H1 (cell line): ENCODE results near the gene RASSF5. TPM values are rescaled to one million over a fixed set of nuclear protein-coding genes. Genes with fewer than 3 reads are reported as not detected.

Experiments
- CTCF ChIA-PET: fragments of 300-600 bp; sonication (Branson Sonifier 250); formaldehyde crosslinking; loops from one replicate; lab custom pipeline; 2021; ENCODE audit not compliant: partially characterized antibody; lab: Charles Lee
- POLR2A ChIA-PET: fragments of 300-600 bp; sonication (Branson Sonifier 250); formaldehyde crosslinking; loops from one replicate; lab custom pipeline; 2021; ENCODE audit warnings: inconsistent platforms; ENCODE audit not compliant: partially characterized antibody; lab: Charles Lee
- DNase-seq, 2 experiments: peaks; one replicate each; pipeline versions ENCODE4 v3.0.0 to v3.0.0-alpha.2; 2010 to 2022; ENCODE audit warnings: low spot score in 2 of 2, low read depth in 1 of 2, mixed read lengths in 1 of 2
- FAIRE-seq: peaks from 2 replicates; lab custom pipeline; 2011; peaks lifted over from hg19 to GRCh38; lab: Jason Lieb, UNC
- H2AFZ ChIP-seq: 2 replicates; pipeline ENCODE4 v1.8.1; 2012; ENCODE audit warnings: low read length, inconsistent platforms
- H2AK5ac ChIP-seq: 2 replicates; pipeline ENCODE4 v1.6.1; 2013; ENCODE audit warnings: low read depth, low read length
- H2BK120ac ChIP-seq: replicated peaks from 2 replicates; pipeline ENCODE3; 2013; ENCODE audit warnings: low read depth, low read length, inconsistent platforms
- H2BK12ac ChIP-seq: 2 replicates; pipeline ENCODE4 v1.6.1; 2013; ENCODE audit warnings: low read depth, low read length
- H2BK15ac ChIP-seq: 2 replicates; pipeline ENCODE4 v1.6.1; 2013; ENCODE audit warnings: low read length
- H2BK20ac ChIP-seq: 2 replicates; pipeline ENCODE4 v1.6.1; 2013; ENCODE audit warnings: low read length
- H2BK5ac ChIP-seq: 2 replicates; pipeline ENCODE4 v1.6.1; 2013; ENCODE audit warnings: low read depth, low read length
- H3K14ac ChIP-seq: 2 replicates; pipeline ENCODE4 v1.6.1; 2013; ENCODE audit warnings: inconsistent platforms; ENCODE audit not compliant: insufficient read length
- H3K18ac ChIP-seq: 2 replicates; pipeline ENCODE4 v1.6.1; 2013; ENCODE audit warnings: low read length; ENCODE audit errors: extremely low read depth
- H3K23ac ChIP-seq: 2 replicates; pipeline ENCODE4 v1.6.1; 2013; ENCODE audit warnings: inconsistent platforms; ENCODE audit not compliant: insufficient read length
- H3K23me2 ChIP-seq: 2 replicates; pipeline ENCODE4 v1.6.1; 2013; ENCODE audit warnings: low read depth, low read length
- H3K27ac ChIP-seq: 2 replicates; pipeline ENCODE4 v1.6.1; 2011; ENCODE audit warnings: low read depth, low read length, inconsistent platforms
- H3K27me3 ChIP-seq, 4 experiments: replicated peaks in 1 of 4; 1 replicate in 1 of 4; 2 replicates in 3 of 4; pipeline versions ENCODE4 v1.6.1 to v1.8.1; 2011 to 2013; ENCODE audit warnings: low read length in 3 of 4, mild to moderate bottlenecking in 3 of 4, inconsistent platforms in 2 of 4, mixed read lengths in 2 of 4, moderate library complexity in 1 of 4; ENCODE audit not compliant: control insufficient read depth in 3 of 4, insufficient read depth in 3 of 4; ENCODE audit errors: extremely low read depth in 1 of 4
- H3K36me3 ChIP-seq, 4 experiments: 2 replicates each; pipeline versions ENCODE4 v1.6.1 to v1.8.1; 2011 to 2013; ENCODE audit warnings: mild to moderate bottlenecking in 4 of 4, low read length in 3 of 4, moderate library complexity in 2 of 4, control low read depth in 1 of 4, inconsistent platforms in 1 of 4; ENCODE audit not compliant: insufficient read depth in 4 of 4, control insufficient read depth in 2 of 4
- H3K4ac ChIP-seq: replicated peaks from 2 replicates; pipeline ENCODE3; 2013; ENCODE audit warnings: low read length, low read depth, mixed read lengths, inconsistent platforms; ENCODE audit not compliant: insufficient read length
- H3K4me1 ChIP-seq, 4 experiments: replicated peaks in 1 of 4; 1 replicate in 1 of 4; 2 replicates in 3 of 4; pipeline versions ENCODE4 v1.6.1 to v1.8.1; 2011 to 2013; ENCODE audit warnings: low read length in 3 of 4, inconsistent platforms in 2 of 4, mixed read lengths in 1 of 4; ENCODE audit not compliant: insufficient read depth in 4 of 4, control insufficient read depth in 3 of 4
- H3K4me2 ChIP-seq, 2 experiments: 2 replicates each; pipeline versions ENCODE4 v1.6.1 to v1.8.1; 2011 to 2013; ENCODE audit warnings: low read depth in 2 of 2, low read length in 2 of 2, control low read depth in 1 of 2, inconsistent platforms in 1 of 2, mild to moderate bottlenecking in 1 of 2; ENCODE audit not compliant: insufficient read depth in 1 of 2
- H3K4me3 ChIP-seq, 4 experiments: fragments of 200-600, 300-600 bp in 1 of 4; sonication (generic), shearing (Covaris generic), sonication (Bioruptor Twin) in 1 of 4; 2 replicates each; pipeline versions ENCODE4 v1.5.1 to v1.8.1; 2011 to 2016; ENCODE audit warnings: low read length in 4 of 4, low read depth in 3 of 4, control low read depth in 2 of 4, inconsistent platforms in 2 of 4, mild to moderate bottlenecking in 2 of 4, mixed read lengths in 1 of 4, moderate library complexity in 1 of 4; ENCODE audit not compliant: insufficient read depth in 2 of 4; ENCODE audit errors: extremely low read depth in 1 of 4
- H3K56ac ChIP-seq: replicated peaks from 2 replicates; pipeline ENCODE3; 2013; ENCODE audit warnings: low read depth, mild to moderate bottlenecking, mixed read lengths, low read length, inconsistent platforms; ENCODE audit not compliant: insufficient read length
- H3K79me1 ChIP-seq: 2 replicates; pipeline ENCODE4 v1.6.1; 2013; ENCODE audit warnings: low read depth, low read length, control low read depth
- H3K79me2 ChIP-seq, 2 experiments: 2 replicates each; pipeline versions ENCODE4 v1.6.1 to v1.8.1; 2012 to 2013; ENCODE audit warnings: low read length in 2 of 2, mild to moderate bottlenecking in 2 of 2, inconsistent platforms in 1 of 2; ENCODE audit not compliant: insufficient read depth in 2 of 2, control insufficient read depth in 1 of 2
- H3K9ac ChIP-seq, 4 experiments: replicated peaks in 1 of 4; 1 replicate in 1 of 4; 2 replicates in 3 of 4; pipeline versions ENCODE4 v1.6.1 to v1.8.1; 2011 to 2013; ENCODE audit warnings: low read depth in 3 of 4, low read length in 3 of 4, control low read depth in 2 of 4, mild to moderate bottlenecking in 2 of 4, moderate library complexity in 2 of 4, inconsistent platforms in 1 of 4; ENCODE audit errors: extremely low read depth in 1 of 4
- H3K9me3 ChIP-seq, 2 experiments: 2 replicates each; pipeline versions ENCODE4 v1.6.1 to v1.8.1; 2012 to 2013; ENCODE audit warnings: mild to moderate bottlenecking in 2 of 2, moderate library complexity in 2 of 2, control low read depth in 1 of 2, inconsistent platforms in 1 of 2, low read depth in 1 of 2, low read length in 1 of 2, mixed read lengths in 1 of 2; ENCODE audit not compliant: insufficient read depth in 2 of 2
- H4K20me1 ChIP-seq, 2 experiments: replicated peaks in 1 of 2; 2 replicates each; pipeline versions ENCODE3 to v1.8.1; 2011 to 2013; ENCODE audit warnings: inconsistent platforms in 2 of 2, low read length in 2 of 2, mild to moderate bottlenecking in 1 of 2; ENCODE audit not compliant: insufficient read depth in 2 of 2, control insufficient read depth in 1 of 2
- H4K5ac ChIP-seq: 2 replicates; pipeline ENCODE4 v1.6.1; 2013; ENCODE audit warnings: low read length, low read depth, mixed read lengths, inconsistent platforms; ENCODE audit not compliant: insufficient read length
- H4K8ac ChIP-seq: 2 replicates; pipeline ENCODE4 v1.8.0; 2013; ENCODE audit warnings: mild to moderate bottlenecking, moderate library complexity, low read length, inconsistent platforms; ENCODE audit not compliant: insufficient read depth; ENCODE audit errors: extremely low read depth
- H4K91ac ChIP-seq: replicated peaks from 2 replicates; pipeline ENCODE3; 2013; ENCODE audit warnings: low read length, mixed read lengths, inconsistent platforms; ENCODE audit not compliant: insufficient read length
- ASH2L ChIP-seq: fragments of 200-600, 300-600 bp; sonication (generic); IDR thresholded peaks from one replicate; pipeline ENCODE4 v1.7.1; 2017; ENCODE audit warnings: low read length
- EZH2 ChIP-seq: fragments of 200-600 bp; sonication (generic); IDR thresholded peaks from 2 replicates; pipeline ENCODE4 v1.7.1; 2012; ENCODE audit warnings: low read depth, mild to moderate bottlenecking, moderate library complexity, low read length, inconsistent platforms; ENCODE audit not compliant: severe bottlenecking
- JUN ChIP-seq: IDR thresholded peaks from 2 replicates; pipeline ENCODE4 v1.6.1; 2011; ENCODE audit warnings: low read depth, mild to moderate bottlenecking, improper control_type of control experiment, low read length
- KDM1A ChIP-seq: fragments of 200-600, 300-600 bp; sonication (generic); IDR thresholded peaks from 2 replicates; pipeline ENCODE4 v1.7.1; 2016; ENCODE audit warnings: mild to moderate bottlenecking, low read length, borderline replicate concordance
- MAFK ChIP-seq: IDR thresholded peaks from 2 replicates; pipeline ENCODE4 v1.6.1; 2012; ENCODE audit warnings: low read depth, mild to moderate bottlenecking, improper control_type of control experiment, low read length
- POLR2AphosphoS5 ChIP-seq: IDR thresholded peaks from 2 replicates; pipeline ENCODE4 v1.6.1; 2011; ENCODE audit warnings: low read depth, low read length
- SP2 ChIP-seq: IDR thresholded peaks from 2 replicates; pipeline ENCODE4 v1.6.1; 2012; ENCODE audit warnings: mild to moderate bottlenecking, low read length, inconsistent platforms
- SUZ12 ChIP-seq: fragments of 200-600 bp; sonication (generic); IDR thresholded peaks from 2 replicates; pipeline ENCODE4 v1.6.1; 2012; ENCODE audit warnings: mild to moderate bottlenecking, inconsistent platforms, low read length, moderate library complexity, mixed read lengths
- WGBS, 2 experiments: shearing (Covaris generic) in 1 of 2; methylation state at CpG; one replicate each; pipeline versions ENCODE4 v1.1.6 to v1.1.7; 2013 to 2015; ENCODE audit warnings: low lambda C conversion rate in 2 of 2, mixed read lengths in 2 of 2, inconsistent platforms in 1 of 2, low coverage in 1 of 2, missing lambda C conversion rate in 1 of 2; ENCODE audit not compliant: insufficient replicate concordance in 2 of 2, insufficient coverage in 1 of 2, insufficient read length in 1 of 2; ENCODE audit errors: extremely low coverage in 1 of 2, missing lambda C conversion rate in 1 of 2; 5-methylcytosine and 5-hydroxymethylcytosine counted together
- polyA plus RNA-seq, 7 experiments: library from polyadenylated mRNA; depleted of rRNA in 3 of 7; stranded (reverse) in 5 of 7; unstranded in 2 of 7; fragments of >200 nt in 5 of 7; fragments of 200-250 nt in 2 of 7; gene quantifications; 1 replicate in 5 of 7; 2 replicates in 1 of 7; 4 replicates in 1 of 7; pipeline versions ENCODE4 v1.2.1 to v1.2.3, GENCODE V29; 2011 to 2013; ENCODE audit warnings: missing spikeins in 2 of 7, mixed read lengths in 2 of 7
- total RNA-seq: library from RNA; stranded (reverse); fragmentation: NEBNext Ultra II Directional; extraction: Animal tissue kit (Norgen Biotek cat#: 25700); gene quantifications from 2 replicates; pipeline ENCODE4 v1.2.1, GENCODE V29; 2021

The RASSF5 gene
- total and polyA plus RNA-seq, 2 of the 8 experiments (the other 6 are each of a cell fraction or from before 2014, with no cell fraction given), result 0.82 to 1.8 TPM

- Histone ChIP-seq H4K8ac (no peak overlapping the region), H3K79me1 (no peaks in the 10 kb centered on the region), H3K9me3 (no peaks in the 10 kb centered on the region), H2BK12ac (no peak overlapping the region), H2BK15ac (no peak overlapping the region), H2BK20ac (no peak overlapping the region), H3K4me2 (no peak overlapping the region), H3K23ac (no peak overlapping the region), H4K5ac (no peak overlapping the region), H4K91ac (no peak overlapping the region), H3K36me3 (no peaks in the 10 kb centered on the region; a peak in 2 of 8 replicates), H3K18ac (no peak overlapping the region), H4K20me1 (peaks cover 0 to 2% of the 10 kb centered on the region in 2 experiments), H3K27me3 (no peaks in the 10 kb centered on the region), H3K4me1 (no peaks in the 10 kb centered on the region), H3K4ac (no peak overlapping the region), H2BK5ac (no peak overlapping the region), H3K4me3 (no peak overlapping the region), H3K56ac (no peak overlapping the region), H2AK5ac (no peak overlapping the region), H2BK120ac (no peak overlapping the region)
- 94% methylated on average over 10 of the region's 10 CpGs; no CpG with 5 or more reads in 1 of the 2 experiments for WGBS, 2 experiments
- DNase-seq, result no peak
- CTCF ChIA-PET, result interaction anchor here (0.8 to 1.7 kb wide), 9 partner anchors 13 to 104 kb away, joined by 3 to 8 read pairs (median 5); partner anchors contain the start of gene IKBKE
- TF ChIP-seq POLR2AphosphoS5, result no peak
- TF ChIP-seq SUZ12, result no peak
- TF ChIP-seq MAFK, result no peak
- TF ChIP-seq SP2, result no peak
- no peak for TF ChIP-seq EZH2
- no peak for TF ChIP-seq ASH2L
- no peak for TF ChIP-seq JUN
- TF ChIP-seq KDM1A, result no peak
- TF ChIP-seq, all 59 proteins: peak for 0
- Histone ChIP-seq H2AFZ (no peak overlapping the region), H3K23me2 (no peaks in the 10 kb centered on the region), H3K27ac (no peak overlapping the region), H3K9ac (no peak overlapping the region), H3K14ac (no peak overlapping the region), H3K79me2 (no peaks in the 10 kb centered on the region)
- POLR2A ChIA-PET, result interaction anchor here (1.1 to 1.2 kb wide), 2 partner anchors 16 to 103 kb away, joined by 3 read pairs; no protein-coding TSS in a partner anchor
- FAIRE-seq, result no peak
Measured at GRCh38 chr1:206484901-206485300, 22.4 kb upstream of the RASSF5 start.
